ENCODE measurements around the gene LPP.

DNA sequence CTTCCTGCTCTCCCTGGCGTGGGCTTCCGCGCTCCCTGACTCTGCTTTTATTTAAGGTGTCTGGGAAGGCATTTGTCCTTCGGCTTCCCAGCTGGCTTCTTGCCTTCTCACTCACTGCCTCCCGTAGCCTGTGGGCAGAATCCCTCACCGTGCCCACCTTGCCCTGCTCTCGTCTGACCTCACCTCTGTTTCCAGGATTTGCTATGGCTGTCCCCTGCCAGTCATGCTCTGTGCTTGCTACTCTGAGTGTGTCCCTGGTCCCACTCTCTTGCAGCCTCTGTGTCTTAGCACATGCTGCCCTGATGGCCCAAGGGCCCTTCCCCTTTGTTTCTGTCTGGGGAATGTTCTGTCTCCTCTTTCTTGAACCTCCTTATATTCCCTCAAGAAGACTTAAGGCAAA, 26.2 kb downstream of the LPP start:
- TF ChIP-seq, protein P1, sequence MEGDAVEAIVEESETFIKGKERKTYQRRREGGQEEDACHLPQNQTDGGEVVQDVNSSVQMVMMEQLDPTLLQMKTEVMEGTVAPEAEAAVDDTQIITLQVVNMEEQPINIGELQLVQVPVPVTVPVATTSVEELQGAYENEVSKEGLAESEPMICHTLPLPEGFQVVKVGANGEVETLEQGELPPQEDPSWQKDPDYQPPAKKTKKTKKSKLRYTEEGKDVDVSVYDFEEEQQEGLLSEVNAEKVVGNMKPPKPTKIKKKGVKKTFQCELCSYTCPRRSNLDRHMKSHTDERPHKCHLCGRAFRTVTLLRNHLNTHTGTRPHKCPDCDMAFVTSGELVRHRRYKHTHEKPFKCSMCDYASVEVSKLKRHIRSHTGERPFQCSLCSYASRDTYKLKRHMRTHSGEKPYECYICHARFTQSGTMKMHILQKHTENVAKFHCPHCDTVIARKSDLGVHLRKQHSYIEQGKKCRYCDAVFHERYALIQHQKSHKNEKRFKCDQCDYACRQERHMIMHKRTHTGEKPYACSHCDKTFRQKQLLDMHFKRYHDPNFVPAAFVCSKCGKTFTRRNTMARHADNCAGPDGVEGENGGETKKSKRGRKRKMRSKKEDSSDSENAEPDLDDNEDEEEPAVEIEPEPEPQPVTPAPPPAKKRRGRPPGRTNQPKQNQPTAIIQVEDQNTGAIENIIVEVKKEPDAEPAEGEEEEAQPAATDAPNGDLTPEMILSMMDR (IDR thresholded peaks at IDR 0.05; ENCODE audit: low read length), result no peak
- no peak for TF ChIP-seq EZH2 (IDR thresholded peaks at IDR 0.05; ENCODE audit: borderline replicate concordance, low read length)
